A172 (cell line): ENCODE data around the gene ECI1. TPM values are rescaled to one million over a fixed set of nuclear protein-coding genes. Genes with fewer than 3 reads are reported as not detected.

Source experiments
- DNase-seq: peaks from one replicate; pipeline ENCODE4 v3.0.0-alpha.2; 2015; ENCODE audit warnings: low spot score
- total RNA-seq: library from RNA; depleted of rRNA; stranded (reverse); fragments of >200 nt; shearing (Covaris generic); gene quantifications from 2 replicates; pipeline ENCODE4 v1.2.3, GENCODE V29; 2014

Gene ECI1
- total RNA-seq, 1 experiment from 2014 or later: 50.6 TPM

- DNase-seq: no peak
Observed at GRCh38 chr16:2233046-2233775, 18.2 kb downstream of the ECI1 start.

DNA sequence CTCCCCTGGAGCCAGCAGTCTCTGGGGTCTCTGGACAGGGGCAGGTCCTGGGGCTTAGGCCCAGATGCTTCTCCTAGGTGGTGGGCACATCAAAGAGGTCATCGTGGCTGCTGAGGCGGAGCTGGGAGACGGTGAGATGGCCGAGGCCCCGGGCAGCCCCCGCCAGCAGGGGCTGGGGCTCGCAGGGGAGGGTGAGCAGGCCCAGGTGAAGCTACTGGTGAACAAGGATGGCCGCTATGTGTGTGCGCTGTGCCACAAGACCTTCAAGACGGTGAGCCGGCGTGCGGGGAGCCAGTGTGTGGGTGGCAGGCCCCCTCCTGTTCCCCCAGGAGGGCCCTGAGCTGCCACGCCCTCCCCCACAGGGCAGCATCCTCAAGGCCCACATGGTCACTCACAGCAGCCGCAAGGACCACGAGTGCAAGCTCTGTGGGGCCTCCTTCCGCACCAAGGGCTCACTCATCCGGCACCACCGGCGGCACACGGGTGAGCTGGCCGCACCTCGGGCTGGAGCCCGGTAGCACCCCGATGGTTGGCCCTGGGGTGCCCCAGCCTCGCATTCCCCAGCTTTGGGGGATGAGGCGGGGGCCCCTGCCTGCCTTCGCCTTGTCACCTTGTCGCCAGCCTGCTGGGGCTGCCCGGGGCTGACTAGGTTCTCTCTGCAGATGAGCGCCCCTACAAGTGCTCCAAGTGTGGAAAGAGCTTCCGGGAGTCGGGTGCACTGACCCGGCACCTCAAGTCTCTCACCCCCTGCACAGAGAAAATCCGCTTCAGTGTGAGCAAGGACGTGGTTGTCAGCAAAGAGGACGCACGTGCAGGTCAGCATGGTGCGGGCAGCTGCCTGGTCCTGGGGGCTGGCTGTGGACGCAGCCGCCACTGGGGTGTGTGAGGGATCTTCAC lies 19.0 kb downstream of the ECI1 start:
- no peak for DNase-seq

DNA sequence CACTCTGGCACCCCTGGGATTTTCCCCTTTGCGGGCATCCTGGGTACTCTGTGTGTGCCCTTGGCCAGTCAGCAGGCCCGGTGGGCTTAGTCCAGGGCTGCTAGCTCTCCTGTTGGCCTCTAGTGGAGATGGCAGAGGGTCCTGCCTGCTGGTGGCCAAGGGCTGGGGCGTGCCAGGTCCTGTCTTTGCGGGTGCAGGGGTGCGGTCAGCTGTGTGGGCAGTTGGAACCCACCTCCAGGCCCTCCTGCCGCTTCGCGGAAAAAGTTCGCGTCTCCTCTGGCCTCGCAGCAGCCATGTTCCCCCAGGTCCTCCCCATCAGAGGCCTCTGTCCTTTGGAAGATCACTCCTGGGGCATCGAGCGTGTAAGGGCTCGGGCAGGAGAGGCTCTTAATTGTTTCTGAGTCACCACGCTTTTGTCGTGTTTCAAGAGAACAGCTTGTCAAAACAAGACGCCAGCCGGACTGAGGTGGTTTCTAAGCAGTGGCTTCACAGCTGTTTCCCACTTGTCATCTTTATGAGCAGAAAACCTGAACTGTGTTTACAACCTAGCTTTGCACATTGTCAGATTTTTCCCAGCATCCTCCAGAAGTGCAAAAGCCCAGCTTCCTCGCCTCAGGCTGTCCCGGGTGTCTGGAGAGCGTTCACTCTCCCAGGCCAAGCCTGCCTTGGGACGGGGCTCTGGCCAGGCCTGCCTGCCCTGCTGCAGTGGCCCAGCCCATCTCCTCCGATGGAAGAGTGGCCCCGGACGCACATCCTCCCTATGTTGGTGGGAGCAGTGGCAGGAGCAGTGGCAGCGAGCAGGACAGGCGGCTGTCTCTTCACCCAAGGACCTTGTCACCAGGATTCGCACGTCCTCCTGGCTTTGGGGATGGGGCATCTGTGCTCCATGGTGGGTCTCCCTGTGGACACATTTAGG lies 20.1 kb downstream of the ECI1 start:
- peak; percentile 67 for DNase-seq

- DNase-seq: no peak
Observed at GRCh38 chr16:2230376-2230775, 21.0 kb downstream of the ECI1 start.

- no peak for DNase-seq
Observed at GRCh38 chr16:2229632-2230250, 21.6 kb downstream of the ECI1 start.

- no peak for DNase-seq
Observed at GRCh38 chr16:2229091-2229490, 22.3 kb downstream of the ECI1 start.

GRCh38 chr16:2228161-2228824 lies 23.1 kb downstream of the ECI1 start:
- DNase-seq: no peak

GRCh38 chr16:2226918-2227317 lies 24.5 kb downstream of the ECI1 start:
- no peak for DNase-seq

GRCh38 chr16:2226245-2226793 lies 25.1 kb downstream of the ECI1 start:
- DNase-seq: no peak

DNA sequence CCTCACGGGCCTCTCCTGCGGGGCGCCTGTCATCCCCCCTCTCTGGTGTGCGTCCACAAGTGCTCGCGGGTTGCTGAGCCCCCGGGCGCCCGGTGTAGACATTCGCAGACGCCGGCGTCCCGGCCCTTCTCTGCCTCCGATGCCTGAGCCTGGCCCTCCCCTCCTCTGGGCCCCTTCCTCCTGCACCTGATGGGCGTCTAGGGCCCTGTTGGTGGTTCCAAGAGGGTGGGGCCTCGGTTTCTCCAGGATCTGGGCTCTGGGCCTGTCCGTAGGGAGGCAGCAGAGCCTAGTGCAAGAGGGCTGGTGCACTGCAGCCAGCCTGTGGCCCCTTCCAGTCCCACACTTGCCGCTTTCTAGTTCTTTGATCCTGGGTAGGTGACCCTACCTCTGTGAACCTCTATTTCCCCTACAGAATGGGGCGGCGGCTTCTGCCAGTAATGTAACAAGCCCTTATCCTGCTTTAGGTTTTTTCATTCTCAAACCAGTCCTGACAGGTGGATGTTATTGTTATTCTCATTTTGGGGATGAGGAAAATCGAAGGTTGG lies 27.4 kb downstream of the ECI1 start:
- peak; percentile 44 for DNase-seq

- DNase-seq: peak; percentile 98
Observed at GRCh38 chr16:2223221-2223941, 28.0 kb downstream of the ECI1 start, which contains the start of gene E4F1. E4F1 (plus strand) TSS chr16:2223591; CDS start chr16:2223614, 23 bp downstream.

DNA sequence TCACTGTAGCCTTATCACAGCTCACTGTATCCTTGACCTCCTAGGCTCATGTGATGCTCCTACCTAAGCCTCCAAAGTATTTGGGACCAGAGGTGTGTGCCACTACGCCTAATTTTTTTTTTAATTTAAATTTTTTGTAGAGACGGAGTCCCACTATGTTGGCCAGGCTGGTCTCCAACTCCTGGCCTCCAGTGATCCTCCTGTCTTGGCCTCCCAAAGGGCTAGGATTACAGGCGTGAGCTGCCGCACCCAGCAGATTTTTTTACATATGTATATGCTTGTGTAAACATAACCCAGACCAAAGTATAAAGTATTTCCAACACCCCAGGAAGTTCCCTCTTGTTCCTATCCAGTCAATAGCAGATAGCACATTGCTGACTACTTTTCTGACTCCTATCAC lies 35.1 kb downstream of the ECI1 start:
- DNase-seq: no peak

- DNase-seq: no peak
Observed at GRCh38 chr16:2214719-2214968, 36.7 kb downstream of the ECI1 start, which contains the start of gene PGP. PGP (minus strand) TSS chr16:2214840; CDS start chr16:2214777, 63 bp downstream.

DNA sequence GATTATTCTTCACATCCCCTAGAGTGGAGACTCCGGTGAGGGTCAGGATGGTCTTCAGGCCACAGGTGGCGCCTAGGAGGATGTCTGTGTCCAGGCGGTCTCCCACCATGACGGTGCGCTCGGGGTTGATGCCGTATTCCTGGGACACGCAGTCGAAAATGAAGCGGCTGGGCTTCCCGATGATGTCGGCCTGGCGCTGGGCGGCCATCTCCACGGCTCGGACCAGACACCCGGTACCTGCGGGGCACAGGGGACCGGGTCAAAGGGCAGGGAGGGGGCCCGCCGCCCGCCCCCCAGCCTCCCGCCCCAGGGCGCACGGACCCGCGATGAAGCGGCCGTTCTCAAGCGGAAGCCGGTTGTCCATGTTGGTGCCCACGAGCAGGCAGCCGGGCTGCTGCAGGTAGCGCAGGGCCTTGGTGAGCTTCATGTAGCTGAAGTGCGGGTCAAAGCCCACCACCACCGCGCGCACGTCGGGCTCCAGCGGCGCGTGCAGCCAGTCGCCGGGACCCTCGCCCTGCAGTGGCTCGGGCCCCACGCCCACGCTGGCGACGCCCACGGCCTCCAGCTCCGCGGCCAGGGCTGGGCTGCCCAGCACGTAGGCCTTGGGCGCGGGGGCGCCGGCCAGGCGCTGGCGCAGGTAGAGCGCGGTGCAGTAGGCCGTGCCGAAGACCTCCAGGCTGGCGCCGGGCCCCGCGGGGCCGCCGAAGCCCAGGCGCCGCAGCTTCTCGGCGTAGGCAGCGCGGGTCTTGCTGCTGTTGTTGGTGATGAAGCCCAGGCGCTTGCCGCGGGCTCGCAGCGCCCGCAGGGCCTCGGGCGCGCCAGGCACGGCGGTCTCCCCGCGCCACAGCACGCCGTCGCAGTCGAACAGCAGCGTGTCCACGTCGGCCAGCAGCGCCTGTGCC lies 37.3 kb downstream of the ECI1 start:
- no peak for DNase-seq

DNA sequence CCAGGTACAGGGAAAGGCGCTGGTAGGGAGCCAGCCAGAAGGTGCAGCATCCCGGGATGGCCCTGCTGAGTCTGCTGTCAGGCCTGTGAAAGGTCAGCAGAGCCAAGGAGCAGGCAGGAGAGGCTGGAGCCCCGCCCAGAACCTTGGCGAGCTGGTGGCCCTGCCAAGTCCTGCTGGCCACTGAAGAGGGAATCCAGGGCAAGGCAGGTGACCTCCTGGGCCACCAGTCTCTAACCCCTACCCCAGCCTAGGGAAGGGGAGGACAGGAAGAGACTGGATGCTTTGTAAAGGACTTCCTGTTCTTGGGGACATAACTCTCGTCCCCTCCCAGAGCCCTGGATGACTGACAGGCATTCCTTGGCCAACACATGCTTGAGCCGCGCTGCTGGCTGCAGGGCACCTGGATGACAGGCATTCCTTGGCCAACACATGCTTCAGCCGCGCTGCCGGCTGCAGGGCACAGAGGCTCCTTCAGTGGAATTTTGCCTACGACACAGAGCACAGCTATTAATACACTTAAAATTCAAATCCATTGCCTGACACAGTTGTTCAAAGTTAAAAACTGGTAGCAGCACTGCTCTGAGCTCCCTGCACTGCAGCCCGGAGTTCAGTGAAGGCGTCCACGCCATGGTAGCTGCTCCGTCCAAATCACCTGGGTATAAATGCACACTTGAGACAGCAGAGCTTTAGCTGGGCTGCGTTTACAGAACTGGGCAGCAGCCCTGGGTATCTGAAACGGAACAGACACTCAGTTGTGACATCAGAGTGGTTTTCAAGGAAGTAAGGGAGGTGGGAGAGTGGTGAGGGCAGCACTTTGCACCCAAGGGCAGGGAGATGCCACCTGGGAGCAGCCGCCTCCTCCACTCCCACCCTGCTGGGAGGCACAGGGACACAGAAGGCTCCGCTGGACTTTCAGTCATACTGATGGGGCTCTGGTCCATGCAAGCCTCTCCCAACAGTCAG lies 38.7 kb downstream of the ECI1 start:
- no peak for DNase-seq

GRCh38 chr16:2211923-2212347 lies 39.5 kb downstream of the ECI1 start:
- DNase-seq: no peak
